ENCODE data around the gene TMX4. TPM values are rescaled to one million over a fixed set of nuclear protein-coding genes. Genes with fewer than 3 reads are reported as not detected.

Gene TMX4
- total RNA-seq, 1 donor from 2014 or later = 28.6 TPM

DNA sequence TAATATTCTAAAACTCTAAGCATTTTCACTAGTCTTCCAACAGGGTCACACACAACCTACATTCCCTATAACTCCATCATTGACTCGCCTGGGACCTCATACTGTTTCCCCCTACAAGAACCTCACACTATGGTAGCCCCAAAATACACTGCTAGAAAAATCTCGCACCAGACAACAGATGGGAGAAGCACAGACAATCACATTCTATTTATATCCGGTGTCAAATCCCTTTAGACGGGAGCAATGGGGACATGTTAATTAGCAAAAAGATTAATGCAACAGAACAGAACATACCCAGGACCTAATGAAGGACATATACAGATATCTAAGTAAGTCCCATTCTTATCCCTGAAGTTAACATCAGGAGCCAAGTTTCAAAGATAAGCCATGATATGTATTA, 33.6 kb downstream of the TMX4 start:
- DNase-seq (ENCODE audit: extremely low spot score, unreplicated experiment) = no peak
- Mint-ChIP-seq H3K27ac (ENCODE audit: unreplicated experiment) (no peak overlapping the region), H3K4me1 (ENCODE audit: unreplicated experiment) (peaks cover under 1% of the 10 kb centered on the region), H3K9me3 (ENCODE audit: unreplicated experiment) (no peaks in the 10 kb centered on the region), H3K4me3 (ENCODE audit: unreplicated experiment) (no peak overlapping the region), H3K36me3 (ENCODE audit: unreplicated experiment) (peaks cover 11% of the 10 kb centered on the region), H3K27me3 (ENCODE audit: unreplicated experiment) (no peaks in the 10 kb centered on the region)
- TF ChIP-seq, protein P1, sequence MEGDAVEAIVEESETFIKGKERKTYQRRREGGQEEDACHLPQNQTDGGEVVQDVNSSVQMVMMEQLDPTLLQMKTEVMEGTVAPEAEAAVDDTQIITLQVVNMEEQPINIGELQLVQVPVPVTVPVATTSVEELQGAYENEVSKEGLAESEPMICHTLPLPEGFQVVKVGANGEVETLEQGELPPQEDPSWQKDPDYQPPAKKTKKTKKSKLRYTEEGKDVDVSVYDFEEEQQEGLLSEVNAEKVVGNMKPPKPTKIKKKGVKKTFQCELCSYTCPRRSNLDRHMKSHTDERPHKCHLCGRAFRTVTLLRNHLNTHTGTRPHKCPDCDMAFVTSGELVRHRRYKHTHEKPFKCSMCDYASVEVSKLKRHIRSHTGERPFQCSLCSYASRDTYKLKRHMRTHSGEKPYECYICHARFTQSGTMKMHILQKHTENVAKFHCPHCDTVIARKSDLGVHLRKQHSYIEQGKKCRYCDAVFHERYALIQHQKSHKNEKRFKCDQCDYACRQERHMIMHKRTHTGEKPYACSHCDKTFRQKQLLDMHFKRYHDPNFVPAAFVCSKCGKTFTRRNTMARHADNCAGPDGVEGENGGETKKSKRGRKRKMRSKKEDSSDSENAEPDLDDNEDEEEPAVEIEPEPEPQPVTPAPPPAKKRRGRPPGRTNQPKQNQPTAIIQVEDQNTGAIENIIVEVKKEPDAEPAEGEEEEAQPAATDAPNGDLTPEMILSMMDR (IDR thresholded peaks at IDR 0.05) = no peak

DNA sequence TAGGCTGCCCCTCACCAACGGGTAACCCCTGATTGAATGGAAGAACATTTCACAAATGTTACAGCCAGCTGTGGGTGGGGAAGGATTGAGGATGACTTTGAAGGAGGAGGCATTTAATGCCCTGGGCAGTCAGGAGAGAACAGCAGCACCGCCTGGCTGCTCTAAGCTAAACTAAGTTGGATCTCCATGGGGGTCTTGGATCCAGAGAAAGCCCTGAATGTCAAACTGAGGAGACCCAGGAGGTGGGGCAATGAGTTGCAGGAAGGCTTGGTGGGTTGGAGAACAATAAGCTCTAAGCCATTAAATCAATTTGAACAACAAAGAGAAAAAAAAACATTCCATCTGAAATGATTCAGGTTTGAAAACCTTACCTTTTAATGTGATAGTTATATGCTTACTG, 35.4 kb downstream of the TMX4 start:
- no peak overlapping the region for H3K4me3 Mint-ChIP-seq (ENCODE audit: unreplicated experiment)
- no peaks in the 10 kb centered on the region for H3K27me3 Mint-ChIP-seq (ENCODE audit: unreplicated experiment)
- H3K4me1 Mint-ChIP-seq (ENCODE audit: unreplicated experiment) = peaks cover 4% of the 10 kb centered on the region
- H3K36me3 Mint-ChIP-seq (ENCODE audit: unreplicated experiment) = peaks cover 11% of the 10 kb centered on the region
- DNase-seq (ENCODE audit: extremely low spot score, unreplicated experiment) = no peak
- no peak overlapping the region for H3K27ac Mint-ChIP-seq (ENCODE audit: unreplicated experiment)
- TF ChIP-seq, protein P1 (IDR thresholded peaks at IDR 0.05) = no peak
- no peaks in the 10 kb centered on the region for H3K9me3 Mint-ChIP-seq (ENCODE audit: unreplicated experiment)

DNA sequence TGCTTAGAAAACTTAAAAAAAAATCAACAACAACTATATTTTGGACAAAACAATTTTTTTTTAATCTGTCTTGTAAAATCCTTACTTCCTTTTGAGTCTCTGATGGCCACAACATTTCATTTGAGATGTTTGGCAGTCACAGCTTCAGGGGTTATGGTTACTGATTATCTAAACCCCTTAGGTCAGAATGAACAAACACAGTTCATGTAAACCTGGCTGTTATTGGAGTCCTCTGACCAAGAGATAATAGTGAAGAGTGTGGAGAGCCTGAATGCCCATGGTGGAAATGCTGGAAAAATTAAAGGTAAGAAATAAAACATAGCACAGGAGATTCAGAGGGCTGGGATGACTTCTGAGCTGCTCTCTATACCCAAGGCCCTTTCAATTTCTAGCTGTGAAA, 38.2 kb downstream of the TMX4 start:
- no peak for DNase-seq (ENCODE audit: extremely low spot score, unreplicated experiment)
- H3K4me3 Mint-ChIP-seq (ENCODE audit: unreplicated experiment) = no peak overlapping the region
- H3K4me1 Mint-ChIP-seq (ENCODE audit: unreplicated experiment) = peaks cover 4% of the 10 kb centered on the region
- TF ChIP-seq, protein P1 (IDR thresholded peaks at IDR 0.05) = no peak
- H3K9me3 Mint-ChIP-seq (ENCODE audit: unreplicated experiment) = no peaks in the 10 kb centered on the region
- peaks cover 11% of the 10 kb centered on the region for H3K36me3 Mint-ChIP-seq (ENCODE audit: unreplicated experiment)
- H3K27ac Mint-ChIP-seq (ENCODE audit: unreplicated experiment) = no peak overlapping the region
- H3K27me3 Mint-ChIP-seq (ENCODE audit: unreplicated experiment) = no peaks in the 10 kb centered on the region

DNA sequence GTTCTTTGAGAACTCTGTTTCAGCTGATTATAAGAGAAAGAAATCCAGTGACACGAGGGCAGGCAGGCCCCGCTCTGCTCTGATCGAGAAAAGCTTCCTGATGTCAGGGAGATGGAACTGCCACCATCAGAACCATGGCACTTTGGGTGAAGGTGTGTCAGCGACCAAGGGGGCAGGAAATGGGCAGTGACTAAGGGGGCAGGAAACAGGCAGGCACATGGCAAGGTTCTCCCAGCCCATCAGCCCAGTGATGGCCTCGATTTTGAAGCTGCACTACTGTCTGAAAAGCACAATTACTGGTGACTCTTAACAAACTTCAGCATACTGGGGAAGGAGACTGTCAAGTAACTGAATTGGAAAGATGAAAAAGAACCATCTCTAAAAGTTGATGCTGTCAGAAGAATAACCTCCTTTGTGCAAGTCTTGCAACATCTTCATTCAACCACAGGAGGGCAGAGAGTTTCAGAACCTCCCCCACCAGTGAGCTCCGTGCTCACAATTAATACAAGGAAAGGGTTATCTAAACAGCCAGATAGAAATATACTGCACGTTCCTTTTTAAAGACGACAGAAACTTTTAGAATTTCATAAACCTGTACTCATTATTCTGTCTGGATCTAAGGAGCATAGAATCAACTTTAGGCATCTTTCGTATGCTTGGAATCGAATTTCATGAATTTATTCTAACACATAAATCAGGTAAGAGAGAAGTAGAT, 39.1 kb downstream of the TMX4 start:
- Mint-ChIP-seq H3K27ac (ENCODE audit: unreplicated experiment) (no peak overlapping the region), H3K36me3 (ENCODE audit: unreplicated experiment) (peaks cover 7% of the 10 kb centered on the region), H3K27me3 (ENCODE audit: unreplicated experiment) (peaks cover 1% of the 10 kb centered on the region), H3K4me3 (ENCODE audit: unreplicated experiment) (no peak overlapping the region), H3K4me1 (ENCODE audit: unreplicated experiment) (peaks cover 4% of the 10 kb centered on the region), H3K9me3 (ENCODE audit: unreplicated experiment) (no peaks in the 10 kb centered on the region)
- no peak for DNase-seq (ENCODE audit: extremely low spot score, unreplicated experiment)
- TF ChIP-seq, protein P1 (IDR thresholded peaks at IDR 0.05) = peak; percentile 61

DNA sequence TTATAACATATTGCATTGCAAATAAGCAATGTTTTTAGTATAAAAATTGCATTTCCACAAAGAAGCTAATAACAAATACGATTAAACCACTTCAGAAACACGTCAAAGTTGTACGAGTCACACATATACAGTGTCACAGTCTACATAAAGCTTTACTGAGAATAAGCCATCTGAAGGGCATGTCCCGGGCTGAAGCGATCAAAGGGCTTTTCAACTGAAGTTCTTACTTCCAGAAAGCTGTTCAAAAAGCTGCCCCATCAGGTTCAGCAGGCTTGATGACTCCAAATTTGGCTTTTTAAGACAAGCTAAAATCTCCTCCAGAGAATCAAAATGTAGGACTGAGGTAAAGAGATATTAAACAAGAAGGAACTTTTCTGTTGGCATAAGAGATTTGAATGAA, 41.9 kb downstream of the TMX4 start:
- H3K9me3 Mint-ChIP-seq (ENCODE audit: unreplicated experiment) = no peaks in the 10 kb centered on the region
- no peak for DNase-seq (ENCODE audit: extremely low spot score, unreplicated experiment)
- H3K4me3 Mint-ChIP-seq (ENCODE audit: unreplicated experiment) = no peak overlapping the region
- peaks cover 4% of the 10 kb centered on the region for H3K4me1 Mint-ChIP-seq (ENCODE audit: unreplicated experiment)
- H3K27me3 Mint-ChIP-seq (ENCODE audit: unreplicated experiment) = peaks cover 21% of the 10 kb centered on the region
- peaks cover 7% of the 10 kb centered on the region for H3K36me3 Mint-ChIP-seq (ENCODE audit: unreplicated experiment)
- TF ChIP-seq, protein P1 (IDR thresholded peaks at IDR 0.05) = no peak
- no peak overlapping the region for H3K27ac Mint-ChIP-seq (ENCODE audit: unreplicated experiment)
